Kidney tubule cell (primary cell): Measurements from ENCODE around the gene ACSL6.

Experiments used
- DNase-seq: peaks from one replicate; pipeline ENCODE4 v3.0.0-alpha.2; 2018; ENCODE audit warnings: low spot score

ACSL6 gene

GRCh38 chr5:131979816-131980215 is 31.6 kb downstream of the ACSL6 start:
- no peak for DNase-seq

GRCh38 chr5:131977212-131977604 is 34.2 kb downstream of the ACSL6 start:
- peak; percentile 28 for DNase-seq

- DNase-seq, result no peak
These were observed 34.8 kb downstream of the ACSL6 start for GRCh38 chr5:131976414-131977211.

GRCh38 chr5:131974956-131975726 is 36.3 kb downstream of the ACSL6 start:
- no peak for DNase-seq

- no peak for DNase-seq
These were observed 36.9 kb downstream of the ACSL6 start for GRCh38 chr5:131974622-131974955.

- no peak for DNase-seq
These were observed 37.4 kb downstream of the ACSL6 start for GRCh38 chr5:131974016-131974415.

GRCh38 chr5:131973089-131973712 is 38.3 kb downstream of the ACSL6 start:
- no peak for DNase-seq

GRCh38 chr5:131968396-131968954 is 43.0 kb downstream of the ACSL6 start:
- no peak for DNase-seq

GRCh38 chr5:131966551-131966950 is 44.9 kb downstream of the ACSL6 start:
- DNase-seq, result no peak

GRCh38 chr5:131965826-131966415 is 45.5 kb downstream of the ACSL6 start:
- DNase-seq, result no peak

GRCh38 chr5:131959906-131960305 is 51.6 kb downstream of the ACSL6 start:
- DNase-seq, result peak; percentile 32

GRCh38 chr5:131959136-131959535 is 52.3 kb downstream of the ACSL6 start:
- DNase-seq, result no peak

GRCh38 chr5:131957721-131958441 is 53.6 kb downstream of the ACSL6 start:
- DNase-seq, result peak; percentile 2

- no peak for DNase-seq
These were observed 57.5 kb downstream of the ACSL6 start for GRCh38 chr5:131953969-131954368.

- DNase-seq, result no peak
These were observed 59.1 kb downstream of the ACSL6 start for GRCh38 chr5:131952301-131952857.

- DNase-seq, result no peak
These were observed 60.8 kb downstream of the ACSL6 start for GRCh38 chr5:131950706-131951105.

GRCh38 chr5:131947445-131947844 is 64.0 kb downstream of the ACSL6 start:
- no peak for DNase-seq

- no peak for DNase-seq
These were observed 65.8 kb downstream of the ACSL6 start, which contains the start of gene MEIKIN for GRCh38 chr5:131945551-131946168. MEIKIN (minus strand) TSS chr5:131945663; CDS start chr5:131945505, 158 bp downstream.

GRCh38 chr5:131944702-131945550 is 66.5 kb downstream of the ACSL6 start:
- no peak for DNase-seq

GRCh38 chr5:131943916-131944315 is 67.5 kb downstream of the ACSL6 start:
- no peak for DNase-seq
